ENCODE results near the gene UBXN7. TPM values are rescaled to one million over a fixed set of nuclear protein-coding genes. Genes with fewer than 3 reads are reported as not detected.

Gene UBXN7
- total RNA-seq, 1 donor from 2014 or later: 31.2 TPM

DNA sequence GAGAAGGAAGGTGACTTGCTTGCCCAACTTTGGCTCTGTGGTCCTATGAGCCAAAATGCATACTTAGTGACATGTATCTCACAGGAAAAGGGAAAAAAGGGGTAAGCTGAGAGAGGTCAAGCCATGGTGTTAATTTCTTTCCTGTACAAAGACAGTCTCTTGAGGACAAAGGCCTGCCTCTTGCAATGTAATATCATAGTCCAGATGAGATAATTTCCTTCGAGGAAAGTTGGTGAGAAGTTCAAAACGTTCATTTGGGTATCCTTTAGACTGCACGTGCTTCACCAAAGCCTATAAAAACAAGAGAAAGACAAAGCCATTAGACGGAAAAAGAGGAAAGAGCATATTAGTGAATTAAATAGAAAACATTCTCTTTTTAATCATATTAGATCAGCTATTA lies 75.7 kb downstream of the UBXN7 start:
- no peak for TF ChIP-seq CTCF (IDR thresholded peaks at IDR 0.05; ENCODE audit: borderline replicate concordance)
- H3K27me3 ChIP-seq (ENCODE audit: low read depth): no peaks in the 10 kb centered on the region
- H3K4me1 ChIP-seq: peaks cover 8% of the 10 kb centered on the region
- no peak overlapping the region for H3K27ac ChIP-seq (replicated peaks)
- H3K36me3 ChIP-seq: peaks cover 85% of the 10 kb centered on the region
- H3K9me3 ChIP-seq (replicated peaks): no peaks in the 10 kb centered on the region
- intact Hi-C loops (cut with micrococcal nuclease): no loop called here
- H3K4me3 ChIP-seq: no peak overlapping the region
- no peak for DNase-seq

DNA sequence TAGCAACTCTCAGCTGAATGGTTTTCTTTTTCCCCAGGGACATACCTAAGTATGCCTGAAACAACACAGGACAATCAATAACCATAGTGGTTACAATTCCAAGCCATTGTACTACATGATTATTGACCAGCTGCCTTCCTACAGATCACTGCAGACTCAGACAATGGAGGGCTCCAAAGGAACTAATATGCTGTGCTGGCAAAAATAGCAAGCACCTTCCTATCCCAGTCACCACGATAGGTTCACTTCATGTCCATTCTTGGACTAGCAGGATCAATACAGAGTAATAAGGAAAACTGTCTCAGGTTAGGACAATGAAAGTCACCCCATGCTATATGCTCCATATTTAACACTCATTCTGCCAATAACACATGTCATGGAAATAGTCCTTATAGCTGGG lies 76.6 kb downstream of the UBXN7 start:
- no peak for DNase-seq
- H3K4me1 ChIP-seq: peaks cover 8% of the 10 kb centered on the region
- intact Hi-C loops (cut with micrococcal nuclease): no loop called here
- no peak overlapping the region for H3K4me3 ChIP-seq
- H3K27me3 ChIP-seq (ENCODE audit: low read depth): no peaks in the 10 kb centered on the region
- H3K36me3 ChIP-seq: peaks cover 76% of the 10 kb centered on the region
- no peak overlapping the region for H3K27ac ChIP-seq (replicated peaks)
- no peak for TF ChIP-seq CTCF (IDR thresholded peaks at IDR 0.05; ENCODE audit: borderline replicate concordance)
- H3K9me3 ChIP-seq (replicated peaks): no peaks in the 10 kb centered on the region

- Histone ChIP-seq H3K9me3 (replicated peaks) (no peaks in the 10 kb centered on the region), H3K4me3 (no peak overlapping the region), H3K4me1 (peaks cover 8% of the 10 kb centered on the region), H3K27ac (replicated peaks) (no peak overlapping the region), H3K36me3 (peaks cover 66% of the 10 kb centered on the region), H3K27me3 (ENCODE audit: low read depth) (no peaks in the 10 kb centered on the region)
- TF ChIP-seq CTCF (IDR thresholded peaks at IDR 0.05; ENCODE audit: borderline replicate concordance): no peak
- intact Hi-C loops (cut with micrococcal nuclease): no loop called here
- no peak for DNase-seq
Observed at GRCh38 chr3:196354132-196354531, 78.1 kb downstream of the UBXN7 start.

GRCh38 chr3:196351541-196351940 lies 80.7 kb downstream of the UBXN7 start:
- no peaks in the 10 kb centered on the region for H3K9me3 ChIP-seq (replicated peaks)
- TF ChIP-seq CTCF (IDR thresholded peaks at IDR 0.05; ENCODE audit: borderline replicate concordance): no peak
- no peaks in the 10 kb centered on the region for H3K27me3 ChIP-seq (ENCODE audit: low read depth)
- no peak overlapping the region for H3K27ac ChIP-seq (replicated peaks)
- H3K4me3 ChIP-seq: no peak overlapping the region
- intact Hi-C loops (cut with micrococcal nuclease): no loop called here
- H3K4me1 ChIP-seq: peaks cover 8% of the 10 kb centered on the region
- no peak for DNase-seq
- H3K36me3 ChIP-seq: peaks cover 48% of the 10 kb centered on the region

- no peaks in the 10 kb centered on the region for H3K27me3 ChIP-seq (ENCODE audit: low read depth)
- DNase-seq: no peak
- no peak overlapping the region for H3K27ac ChIP-seq (replicated peaks)
- peaks cover 8% of the 10 kb centered on the region for H3K4me1 ChIP-seq
- no peaks in the 10 kb centered on the region for H3K9me3 ChIP-seq (replicated peaks)
- peaks cover 33% of the 10 kb centered on the region for H3K36me3 ChIP-seq
- intact Hi-C loops (cut with micrococcal nuclease): no loop called here
- no peak overlapping the region for H3K4me3 ChIP-seq
- no peak for TF ChIP-seq CTCF (IDR thresholded peaks at IDR 0.05; ENCODE audit: borderline replicate concordance)
Observed at GRCh38 chr3:196350067-196350466, 82.2 kb downstream of the UBXN7 start.

DNA sequence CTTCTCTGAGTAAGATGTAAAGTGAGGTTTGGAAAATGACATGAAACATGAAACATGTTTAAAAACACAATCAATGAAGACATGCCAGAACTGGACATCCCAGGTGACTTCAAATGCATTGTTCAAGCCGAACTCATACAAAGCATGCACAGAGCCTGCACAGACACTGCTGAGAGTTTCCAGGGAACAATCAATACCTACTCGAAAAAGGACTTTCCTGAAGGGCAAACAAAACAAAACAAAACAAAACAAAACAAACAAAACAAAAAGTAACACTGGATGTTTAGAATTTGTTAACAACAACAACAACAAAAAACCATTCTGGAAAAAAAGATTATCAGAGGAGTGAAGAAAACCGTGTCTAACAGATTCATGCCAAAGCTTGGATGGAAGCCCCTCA lies 83.5 kb downstream of the UBXN7 start:
- H3K4me1 ChIP-seq: peaks cover under 1% of the 10 kb centered on the region
- no peaks in the 10 kb centered on the region for H3K9me3 ChIP-seq (replicated peaks)
- H3K4me3 ChIP-seq: no peak overlapping the region
- intact Hi-C loops (cut with micrococcal nuclease): no loop called here
- TF ChIP-seq CTCF (IDR thresholded peaks at IDR 0.05; ENCODE audit: borderline replicate concordance): no peak
- H3K36me3 ChIP-seq: peaks cover 24% of the 10 kb centered on the region
- no peak for DNase-seq
- no peaks in the 10 kb centered on the region for H3K27me3 ChIP-seq (ENCODE audit: low read depth)
- H3K27ac ChIP-seq (replicated peaks): no peak overlapping the region

Measured in left ventricle myocardium inferior (tissue), 1 donor.